ENCODE measurements around the gene OPN3.

Gene OPN3

GRCh38 chr1:241644259-241644658 lies 4.1 kb upstream of the OPN3 start:
- DNase-seq = no peak

GRCh38 chr1:241642593-241642944 lies 2.4 kb upstream of the OPN3 start:
- DNase-seq = no peak

DNA sequence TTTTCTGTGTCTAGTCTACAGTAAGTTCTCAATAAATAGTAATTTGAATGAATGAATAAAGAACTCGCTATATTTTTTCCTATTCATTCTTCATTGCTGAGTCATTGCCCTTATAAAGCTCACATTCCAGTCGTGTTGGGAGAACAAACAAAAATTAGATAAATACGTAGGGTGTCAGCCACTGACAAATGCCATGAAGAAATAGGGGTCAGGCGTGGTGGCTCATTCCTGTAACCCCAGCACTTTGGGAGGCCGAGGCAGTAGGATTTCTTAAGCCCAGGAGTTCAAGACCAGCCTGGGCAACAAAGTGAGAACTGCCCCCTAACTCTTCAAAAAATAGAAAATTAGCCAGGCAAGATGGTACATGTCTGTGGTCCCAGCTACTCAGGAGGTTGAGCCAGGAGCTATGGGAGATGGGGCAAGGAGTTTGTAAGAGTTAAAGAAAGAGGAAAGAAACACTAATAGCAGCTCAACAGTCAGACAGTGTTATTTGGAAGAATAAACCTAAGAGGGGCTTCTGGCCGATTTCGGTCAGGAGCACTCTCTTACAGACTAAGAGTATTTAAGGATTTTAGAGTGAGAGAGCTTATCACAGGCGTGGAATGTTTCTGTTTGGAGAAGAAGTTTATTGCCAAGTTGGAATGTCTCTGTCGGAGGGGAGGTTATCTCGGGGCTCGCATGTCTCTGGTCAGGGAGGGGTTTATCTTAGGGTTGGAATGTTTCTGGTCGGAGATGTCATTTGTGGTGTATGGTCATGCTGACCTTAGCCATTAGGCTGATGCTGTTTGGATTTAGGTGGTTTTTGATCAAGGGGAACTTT lies 1.8 kb upstream of the OPN3 start:
- DNase-seq = no peak

- DNase-seq = no peak
These were observed 876 bp upstream of the OPN3 start for GRCh38 chr1:241640867-241641622.

DNA sequence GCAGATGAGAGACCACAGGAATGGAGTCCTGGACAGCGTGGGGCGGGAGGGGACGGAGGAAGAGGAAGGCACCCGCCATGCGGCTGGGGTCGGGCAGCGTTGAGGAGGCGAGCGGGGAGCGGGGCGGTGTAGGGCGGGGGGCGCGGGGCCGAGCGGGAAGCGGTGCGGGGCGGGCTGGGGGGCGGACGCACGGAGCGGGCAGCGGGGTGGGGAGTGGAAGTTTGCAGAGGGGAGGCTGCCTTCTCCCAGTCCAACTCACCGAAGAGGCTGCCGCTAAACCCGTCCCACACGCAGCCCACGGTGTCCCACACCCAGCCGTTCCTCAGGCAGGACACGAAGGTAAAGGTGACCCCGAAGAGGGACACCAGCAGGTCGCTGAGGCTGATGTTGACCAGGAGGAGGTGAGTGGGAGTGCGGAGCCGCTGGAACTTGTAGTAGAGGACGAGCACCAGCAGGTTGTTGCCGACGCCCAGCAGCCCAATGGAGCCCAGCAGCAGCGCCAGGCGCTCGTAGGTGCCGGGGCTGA lies 483 bp downstream of the OPN3 start:
- peak; percentile 47 to 49 for DNase-seq

GRCh38 chr1:241638909-241639622 lies 1.1 kb downstream of the OPN3 start:
- no peak for DNase-seq

GRCh38 chr1:241638099-241638682 lies 2.0 kb downstream of the OPN3 start:
- DNase-seq = no peak

DNA sequence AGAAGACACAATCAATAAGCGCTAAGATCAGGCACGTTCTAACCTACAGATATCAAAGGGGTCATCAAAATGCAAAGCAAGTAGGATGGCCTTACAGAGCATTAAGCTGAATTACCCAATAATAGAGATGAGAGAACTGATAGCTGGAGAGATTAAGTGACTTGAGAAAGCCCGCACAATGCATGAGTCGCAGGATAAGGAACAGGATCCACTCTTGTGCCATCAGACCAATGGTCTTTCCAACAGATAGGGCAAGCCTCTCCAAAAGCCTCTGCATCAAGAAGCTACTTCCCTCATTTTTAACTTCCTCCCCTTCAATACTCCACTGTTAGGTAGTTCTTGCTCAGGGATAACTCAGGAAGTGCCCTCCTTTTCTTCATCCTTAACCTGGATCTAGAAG lies 2.6 kb downstream of the OPN3 start:
- DNase-seq = no peak

- DNase-seq = no peak
These were observed 3.1 kb downstream of the OPN3 start for GRCh38 chr1:241637046-241637590.

DNA sequence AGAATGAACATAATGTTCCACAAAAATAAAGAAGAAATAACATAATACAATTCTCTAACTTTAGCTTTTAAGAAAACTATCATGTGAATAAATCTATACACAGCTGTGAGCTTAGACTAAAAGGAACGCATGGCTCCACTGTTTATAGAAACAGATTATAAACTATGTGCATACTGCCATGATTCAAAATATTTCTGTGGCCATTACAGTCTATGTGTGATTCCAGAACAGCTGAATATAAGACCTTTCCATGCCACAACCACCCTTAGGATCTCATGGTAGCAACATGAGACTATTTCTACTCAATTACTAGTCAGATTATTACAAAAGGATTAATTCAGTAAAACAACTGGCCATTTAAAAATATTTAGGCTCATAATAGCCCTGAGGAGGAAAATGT lies 3.9 kb downstream of the OPN3 start:
- DNase-seq = no peak

DNA sequence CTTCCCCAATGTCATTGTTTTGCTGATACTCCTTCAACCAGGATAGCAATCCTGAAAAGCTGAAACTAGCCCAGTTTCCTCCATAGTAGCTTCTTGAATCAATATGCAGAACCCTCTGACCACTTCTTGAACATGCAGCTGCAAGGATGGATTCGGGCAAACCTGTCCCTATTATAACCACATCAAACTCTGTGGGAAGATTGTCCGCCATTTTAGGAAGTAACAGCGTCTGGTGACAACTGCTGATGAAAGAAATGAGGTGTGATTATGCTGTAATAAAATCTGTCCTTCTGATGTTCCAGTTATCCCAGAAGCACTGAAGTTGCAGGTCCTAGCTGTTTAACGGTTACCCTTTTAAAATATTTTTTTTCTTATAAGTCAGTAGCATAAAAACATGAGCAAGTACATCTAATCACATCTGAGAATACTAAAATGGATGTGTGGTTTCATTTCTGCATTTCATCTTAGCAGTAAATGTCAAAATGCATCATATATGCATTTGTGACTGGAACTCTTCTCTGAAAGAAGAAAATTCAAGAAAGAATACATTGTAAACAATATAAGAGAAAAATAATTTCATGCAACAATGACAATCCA lies 4.5 kb downstream of the OPN3 start:
- no peak for DNase-seq

GRCh38 chr1:241632987-241633386 lies 7.2 kb downstream of the OPN3 start:
- DNase-seq = no peak

- DNase-seq = no peak
These were observed 8.5 kb downstream of the OPN3 start for GRCh38 chr1:241631674-241632073.

DNA sequence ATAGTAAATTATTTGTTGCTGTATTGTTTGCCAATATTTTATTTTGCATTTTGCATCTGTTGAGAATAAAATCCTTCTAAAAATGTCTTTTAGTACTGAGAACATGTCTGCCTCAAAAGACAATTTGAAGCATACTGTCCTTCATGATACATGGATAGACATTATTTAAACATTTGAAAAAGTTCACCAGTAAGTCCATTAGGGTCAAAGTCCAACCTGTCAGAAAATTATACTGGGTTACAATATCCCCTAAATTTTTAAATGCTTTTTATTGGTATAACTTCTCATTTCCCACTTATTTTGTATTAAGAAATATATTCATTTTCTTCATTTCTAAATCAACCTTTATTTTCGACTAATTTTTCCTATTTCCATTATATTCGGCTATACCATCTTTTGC lies 9.3 kb downstream of the OPN3 start:
- DNase-seq = no peak

DNA sequence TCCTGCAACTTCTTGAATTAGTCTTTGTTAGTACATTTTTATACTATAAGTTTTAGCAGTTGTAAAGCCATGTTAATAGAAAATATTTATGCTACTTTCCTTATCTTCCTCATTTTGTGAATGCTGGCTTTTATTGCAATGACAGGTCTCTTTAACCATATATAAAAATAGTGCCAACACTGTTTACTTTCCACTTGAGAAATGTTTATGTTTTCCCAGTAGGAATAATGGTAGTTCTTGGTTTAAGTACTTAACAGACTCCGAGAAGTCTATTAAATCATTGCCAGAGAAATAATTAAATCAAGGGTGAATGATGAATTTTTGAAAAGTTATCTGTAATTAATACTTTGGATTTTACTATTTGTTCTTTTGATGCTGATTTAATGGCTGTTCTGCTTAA lies 9.7 kb downstream of the OPN3 start:
- DNase-seq = no peak

- no peak for DNase-seq
These were observed 10.2 kb downstream of the OPN3 start for GRCh38 chr1:241630005-241630404.

DNA sequence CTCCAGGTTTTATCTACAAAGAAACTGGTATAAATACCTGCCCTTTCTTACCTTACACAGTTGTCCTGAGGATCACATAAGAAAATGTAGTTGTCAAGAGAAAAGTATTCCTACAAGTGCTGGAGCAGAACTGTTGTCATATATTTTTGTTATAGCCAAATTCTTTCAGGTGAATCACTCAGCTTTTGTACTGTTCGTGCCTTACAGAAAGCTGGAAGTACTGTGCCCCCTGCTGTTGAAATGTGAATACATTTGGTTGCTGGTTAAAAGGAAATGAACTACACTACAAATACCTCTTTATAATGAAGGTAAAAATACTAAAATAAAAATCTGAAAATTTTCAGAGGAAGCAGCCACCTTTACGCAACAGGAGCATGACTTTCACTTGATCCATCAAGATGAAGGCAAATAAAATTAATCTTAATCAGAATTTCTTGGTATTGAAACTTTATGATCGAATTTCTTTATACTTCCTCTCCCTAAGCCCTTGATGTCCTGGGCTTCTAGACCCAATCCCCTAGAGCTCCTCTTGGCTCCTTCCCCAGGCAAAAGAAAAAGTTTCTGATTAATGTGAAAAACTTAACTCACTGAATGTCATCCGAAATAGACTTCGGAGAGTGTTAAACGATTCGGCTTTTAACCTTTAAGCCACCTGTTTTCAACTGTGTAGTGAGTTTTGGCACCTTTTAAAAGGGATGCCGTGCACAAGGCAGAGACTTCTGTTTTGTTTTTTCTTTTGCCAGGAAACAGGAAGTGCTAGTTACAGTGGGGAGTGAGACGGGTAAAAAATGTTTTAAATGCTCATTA lies 12.5 kb downstream of the OPN3 start:
- DNase-seq = peak in 1 of 2 donors; percentile 41

GRCh38 chr1:241624935-241625334 lies 15.2 kb downstream of the OPN3 start:
- no peak for DNase-seq

DNA sequence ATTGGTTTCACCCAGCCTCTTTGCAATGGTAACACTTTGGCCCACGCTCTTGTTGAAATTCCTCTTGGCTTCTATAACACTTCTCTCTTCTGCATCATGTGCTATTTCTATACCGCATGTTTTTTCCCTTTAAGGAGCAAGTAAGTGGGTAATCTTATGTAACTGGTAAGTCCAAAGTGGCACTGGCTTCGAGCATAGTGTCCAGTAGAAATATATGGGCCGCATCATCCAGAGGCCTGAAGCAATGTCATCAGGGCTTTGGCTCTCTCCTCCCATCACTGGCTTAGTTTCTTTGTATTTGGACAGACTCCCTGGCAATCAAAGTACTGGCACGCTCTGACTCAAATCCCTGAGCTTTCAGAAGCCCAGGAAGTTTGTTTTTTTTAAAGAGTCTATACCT lies 17.5 kb downstream of the OPN3 start:
- DNase-seq = no peak

DNA sequence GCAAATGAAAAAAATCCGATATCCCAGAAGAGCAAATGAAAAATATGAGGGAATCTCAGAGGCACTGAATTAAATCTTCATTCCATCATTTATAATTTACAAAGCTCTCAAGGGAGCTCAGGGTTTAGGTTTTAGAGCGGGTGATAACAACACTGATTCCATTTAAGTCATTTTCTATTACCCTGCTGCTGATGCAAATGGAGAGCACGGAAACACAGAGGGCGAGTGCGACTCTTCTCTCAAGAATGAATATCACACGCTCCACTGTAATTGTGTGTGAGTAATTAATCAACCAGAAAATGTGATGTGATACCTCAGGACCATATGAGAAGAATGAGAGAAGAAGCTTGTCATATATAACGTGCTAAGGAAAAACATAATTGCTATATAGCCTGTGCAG lies 22.7 kb downstream of the OPN3 start:
- DNase-seq = no peak
